Right hindlimb (tissue), 1 donor: ENCODE data around the gene CUL7.
"Not testable (repeated sequence)": the region's sequence is repeated elsewhere in the genome, so short reads cannot be mapped to it uniquely, and the experiment has no call there.

ENCODE experiments used
- DNase-seq: peaks from one replicate; pipeline ENCODE4 v3.0.0-alpha.2; 2018

The CUL7 gene

GRCh38 chr6:43053545-43054205 is at the start of gene CUL7:
CUL7 (minus strand) TSS chr6:43053851; CDS start chr6:43052788, 1,063 bp downstream.
- DNase-seq = peak; percentile 97

DNA sequence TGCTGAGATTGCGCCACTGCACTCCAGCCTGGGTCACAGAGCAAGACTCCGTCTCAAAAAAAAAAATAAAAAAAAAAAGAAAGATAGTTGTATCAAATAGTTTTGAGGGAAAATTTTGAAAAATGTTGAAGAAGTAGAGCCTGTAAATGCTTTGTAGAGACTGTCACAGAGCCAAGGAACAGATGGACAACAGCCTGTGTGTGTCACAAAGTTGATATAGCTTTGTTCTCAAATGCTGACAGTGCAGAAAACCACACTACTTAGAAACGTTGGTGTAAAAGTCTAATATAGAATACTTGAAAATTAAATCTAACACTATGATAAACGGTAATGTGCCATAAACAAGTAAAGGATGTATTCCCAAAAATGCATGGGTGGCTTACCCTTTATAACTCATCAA is 47.8 kb upstream of the CUL7 start:
- no peak for DNase-seq

- no peak for DNase-seq
Observed at GRCh38 chr6:43097502-43097901, 43.9 kb upstream of the CUL7 start.

DNA sequence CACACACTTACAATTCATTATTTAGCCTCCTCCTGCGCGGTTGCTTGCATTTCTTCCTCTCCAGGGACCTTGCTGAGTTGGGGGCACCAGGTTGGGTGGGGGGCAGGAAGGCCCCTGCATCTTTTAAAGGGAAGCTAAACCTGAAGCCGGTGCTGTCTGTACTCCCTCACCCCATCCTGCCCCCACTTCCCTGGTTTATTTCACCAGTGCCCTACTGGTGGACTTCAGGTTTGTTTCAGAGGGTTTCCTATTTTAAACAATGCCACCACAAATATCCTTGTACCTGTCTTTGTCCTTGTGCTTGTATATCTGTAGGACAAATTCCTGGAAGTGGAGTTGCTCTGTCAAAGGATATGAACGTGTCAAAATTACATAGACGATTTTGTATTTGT is 43.4 kb upstream of the CUL7 start:
- no peak for DNase-seq

- no peak for DNase-seq
Observed at GRCh38 chr6:43096451-43097097, 42.9 kb upstream of the CUL7 start.

DNA sequence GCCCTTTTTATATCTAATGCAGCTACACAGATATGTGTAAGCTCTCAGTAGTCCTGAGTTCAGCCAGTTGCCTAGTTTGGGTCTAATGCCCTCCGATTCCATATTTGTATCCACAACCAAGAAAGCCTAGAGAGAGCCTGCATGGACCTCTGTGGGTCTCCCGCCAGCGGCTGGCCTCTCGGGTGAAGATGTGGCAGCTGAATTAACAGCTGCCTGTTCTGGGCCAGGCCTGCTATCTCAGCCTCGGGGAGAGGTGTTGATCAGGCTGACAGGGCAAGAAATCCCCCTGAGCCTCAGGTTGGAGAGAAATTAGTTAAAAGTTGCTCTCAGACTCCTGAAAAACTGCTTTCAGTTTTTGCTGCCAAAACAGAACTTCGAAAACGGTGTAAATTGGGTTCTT is 42.3 kb upstream of the CUL7 start:
- DNase-seq = no peak

- no peak for DNase-seq
Observed at GRCh38 chr6:43093436-43094289, 40.0 kb upstream of the CUL7 start.

DNA sequence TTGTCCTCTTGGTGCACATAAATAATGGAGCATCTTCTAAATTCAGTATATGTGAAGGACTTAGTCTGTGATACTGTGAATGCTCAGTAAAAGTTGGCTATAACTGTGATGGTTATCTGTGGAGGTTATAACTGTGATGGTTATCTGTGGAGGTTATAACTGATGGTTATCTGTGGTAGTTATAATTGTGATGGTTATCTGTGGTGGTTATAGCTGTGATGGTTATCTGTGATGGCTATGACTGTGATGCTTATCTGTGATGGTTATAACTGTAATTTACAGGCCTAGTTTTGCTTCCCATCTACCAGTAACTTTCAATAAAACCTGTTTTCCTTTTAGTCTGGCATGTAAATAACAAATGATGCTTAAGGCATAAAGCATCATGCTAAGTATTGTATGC is 39.0 kb upstream of the CUL7 start:
- no peak for DNase-seq

DNA sequence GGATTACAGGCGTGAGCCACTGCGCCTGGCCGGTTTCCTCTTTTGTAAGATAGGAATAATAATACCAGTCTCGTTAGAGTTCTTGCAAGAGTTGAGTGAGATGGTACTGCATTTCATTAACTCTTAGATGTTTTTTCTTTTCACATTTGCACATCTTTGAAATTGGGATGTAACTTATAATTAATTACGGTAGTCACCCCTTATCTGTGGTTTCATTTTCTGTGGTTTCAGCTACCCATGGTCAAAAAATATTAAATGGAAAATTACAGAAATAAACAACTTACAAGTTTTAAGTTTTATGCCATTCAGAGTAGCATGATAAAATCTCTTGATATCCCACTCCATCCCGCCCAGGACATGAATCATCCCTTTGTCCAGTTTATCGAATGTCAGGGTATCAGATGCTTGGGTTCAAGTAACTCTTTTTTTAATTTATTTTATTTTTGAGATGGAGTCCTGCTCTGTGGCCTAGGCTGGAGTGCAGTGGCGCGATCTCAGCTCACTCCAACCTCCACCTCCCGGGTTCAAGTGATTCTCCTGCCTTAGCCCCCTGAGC is 37.9 kb upstream of the CUL7 start:
- DNase-seq = no peak

GRCh38 chr6:43091020-43091419 is 37.4 kb upstream of the CUL7 start:
- DNase-seq = no peak

- DNase-seq = no peak
Observed at GRCh38 chr6:43090559-43090956, 36.9 kb upstream of the CUL7 start.

GRCh38 chr6:43089874-43090558 is 36.4 kb upstream of the CUL7 start:
- no peak for DNase-seq

- no peak for DNase-seq
Observed at GRCh38 chr6:43089467-43089866, 35.8 kb upstream of the CUL7 start.

DNA sequence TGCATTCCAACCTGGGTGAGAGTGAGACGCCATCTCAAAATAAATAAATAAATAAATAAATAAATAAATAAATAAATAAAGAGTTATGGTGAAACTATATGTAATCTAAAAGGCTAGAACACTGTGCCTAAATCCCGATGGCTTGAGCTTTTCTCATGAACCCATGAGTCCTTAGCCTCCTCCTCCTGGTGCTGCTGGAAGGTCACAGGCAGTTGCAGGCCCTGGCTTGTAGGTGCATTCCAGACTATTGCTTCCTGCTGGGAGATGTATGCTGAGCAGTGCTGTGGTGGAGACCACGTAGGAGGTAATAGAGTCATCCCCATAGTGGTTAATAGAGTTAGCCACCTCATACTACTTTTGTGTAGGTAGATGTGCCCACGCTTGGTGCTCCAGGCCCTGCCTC is 35.0 kb upstream of the CUL7 start:
- no peak for DNase-seq

- no peak for DNase-seq
Observed at GRCh38 chr6:43086022-43086658, 32.5 kb upstream of the CUL7 start.

- DNase-seq = peak; percentile 83
Observed at GRCh38 chr6:43082806-43083655, 29.4 kb upstream of the CUL7 start.

GRCh38 chr6:43081922-43082321 is 28.3 kb upstream of the CUL7 start:
- DNase-seq = not testable (repeated sequence)

- no peak for DNase-seq
Observed at GRCh38 chr6:43081043-43081442, 27.4 kb upstream of the CUL7 start.

DNA sequence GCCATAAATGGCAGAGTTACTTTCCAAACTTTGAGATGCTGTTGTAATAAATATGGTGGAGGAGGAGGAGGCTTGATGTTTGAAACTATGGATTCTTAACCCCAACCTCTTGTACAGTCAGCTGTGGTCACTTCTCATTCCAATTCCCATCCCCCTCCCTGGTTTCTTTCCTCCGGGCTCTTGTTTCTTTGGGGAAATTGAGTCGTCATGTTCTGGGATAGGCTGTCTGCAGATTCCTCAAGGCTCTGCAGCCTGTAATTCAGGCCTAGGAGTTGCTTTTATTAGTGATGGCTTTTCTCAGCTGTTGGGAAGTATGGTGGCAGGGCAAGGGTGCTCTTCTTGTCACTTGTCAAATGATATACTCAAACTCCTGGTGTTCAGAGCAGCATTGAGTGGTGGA is 25.0 kb upstream of the CUL7 start:
- no peak for DNase-seq

GRCh38 chr6:43077981-43078511 is 24.4 kb upstream of the CUL7 start:
- DNase-seq = no peak

GRCh38 chr6:43077333-43077809 is 23.7 kb upstream of the CUL7 start:
- no peak for DNase-seq
